AG09309 (cell line): Measurements from ENCODE around the gene BRAT1.
"Not testable (repeated sequence)": the region's sequence is repeated elsewhere in the genome, so short reads cannot be mapped to it uniquely, and the experiment has no call there.

ENCODE experiments used
- DNase-seq: peaks from one replicate; pipeline ENCODE4 v3.0.0-alpha.2; 2010; ENCODE audit warnings: low read depth
- H3K4me3 ChIP-seq: 2 replicates; pipeline ENCODE4 v1.5.1; 2011; ENCODE audit warnings: mild to moderate bottlenecking, low read depth, low read length, moderate library complexity; ENCODE audit not compliant: control insufficient read depth
- CTCF ChIP-seq: IDR thresholded peaks from 2 replicates; pipeline ENCODE4 v1.5.1; 2011; ENCODE audit warnings: mild to moderate bottlenecking, low read depth, low read length, inconsistent platforms; ENCODE audit not compliant: insufficient read depth, control insufficient read depth; ENCODE audit errors: missing control alignments

Gene BRAT1

DNA sequence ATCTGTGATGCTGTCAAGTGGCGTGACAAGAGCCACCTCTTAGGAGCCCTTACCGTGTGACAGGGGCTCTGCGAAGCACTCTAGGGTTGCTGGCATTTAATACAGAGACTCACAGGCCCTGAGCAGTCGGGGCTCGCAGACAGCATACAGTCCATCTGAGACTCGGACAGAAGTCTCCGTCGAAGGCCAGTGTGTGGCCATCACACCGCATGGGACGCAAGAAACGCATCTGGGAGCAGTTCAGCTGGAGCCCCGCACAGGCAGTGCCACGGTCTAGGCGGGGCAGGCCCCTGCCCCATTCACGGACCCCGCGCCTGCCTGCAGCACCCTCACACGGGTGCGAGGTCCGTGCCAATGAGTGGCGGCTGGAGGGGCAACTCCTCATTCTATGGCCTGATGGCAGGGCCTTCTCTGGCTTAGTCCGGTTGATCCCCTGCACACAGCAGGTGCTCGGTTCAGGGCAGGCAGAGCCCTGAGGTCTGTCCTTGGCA lies 37.1 kb upstream of the BRAT1 start:
- H3K4me3 ChIP-seq: no peak overlapping the region
- no peak for DNase-seq
- TF ChIP-seq CTCF: no peak

DNA sequence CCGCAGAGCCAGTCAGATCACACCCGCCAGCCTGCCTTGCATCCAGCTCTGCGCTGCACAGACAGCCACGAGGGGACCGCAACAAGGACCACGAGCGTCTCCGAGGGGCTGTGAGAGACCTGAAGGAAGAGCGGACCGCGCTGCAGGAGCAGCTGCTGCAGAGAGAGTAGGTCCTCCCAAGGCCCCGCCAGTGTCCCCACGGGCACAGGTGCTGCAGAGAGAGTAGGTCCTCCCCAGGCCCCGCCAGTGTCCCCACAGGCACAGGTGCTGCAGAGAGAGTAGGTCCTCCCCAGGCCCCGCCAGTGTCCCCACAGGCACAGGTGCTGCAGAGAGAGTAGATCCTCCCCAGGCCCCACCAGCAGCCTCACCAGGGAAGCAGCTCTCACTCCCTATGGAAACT lies 34.6 kb upstream of the BRAT1 start:
- not testable (repeated sequence) for DNase-seq, H3K4me3 ChIP-seq

GRCh38 chr7:2589341-2589740 lies 34.0 kb upstream of the BRAT1 start:
- no peak for DNase-seq
- no peak for TF ChIP-seq CTCF
- H3K4me3 ChIP-seq: no peak overlapping the region

- no peak overlapping the region for H3K4me3 ChIP-seq
- no peak for TF ChIP-seq CTCF
- DNase-seq: no peak
Observed at GRCh38 chr7:2587778-2588177, 32.5 kb upstream of the BRAT1 start.

DNA sequence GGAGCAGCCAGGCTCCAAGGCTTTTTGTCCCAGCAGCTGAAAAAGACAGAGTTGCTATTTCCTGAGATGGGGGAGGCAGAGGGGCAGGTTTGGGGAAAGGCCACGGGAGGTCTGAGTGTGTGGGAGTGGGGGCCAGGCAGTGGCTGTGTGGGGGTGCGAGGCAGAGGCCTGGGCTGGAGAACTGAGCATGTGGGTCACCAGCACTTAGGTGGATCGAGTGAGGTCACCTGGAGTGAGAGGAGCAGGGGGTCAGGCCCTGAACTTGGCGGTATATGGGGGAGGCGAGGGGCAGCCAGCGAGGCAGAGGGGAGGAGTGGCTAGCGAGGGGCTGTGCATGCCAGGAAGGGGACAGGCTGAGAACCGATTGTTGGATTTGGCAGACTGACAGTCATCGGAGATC lies 31.8 kb upstream of the BRAT1 start:
- no peak overlapping the region for H3K4me3 ChIP-seq
- DNase-seq: no peak
- TF ChIP-seq CTCF: no peak

GRCh38 chr7:2586326-2587020 lies 31.1 kb upstream of the BRAT1 start:
- TF ChIP-seq CTCF: no peak

DNA sequence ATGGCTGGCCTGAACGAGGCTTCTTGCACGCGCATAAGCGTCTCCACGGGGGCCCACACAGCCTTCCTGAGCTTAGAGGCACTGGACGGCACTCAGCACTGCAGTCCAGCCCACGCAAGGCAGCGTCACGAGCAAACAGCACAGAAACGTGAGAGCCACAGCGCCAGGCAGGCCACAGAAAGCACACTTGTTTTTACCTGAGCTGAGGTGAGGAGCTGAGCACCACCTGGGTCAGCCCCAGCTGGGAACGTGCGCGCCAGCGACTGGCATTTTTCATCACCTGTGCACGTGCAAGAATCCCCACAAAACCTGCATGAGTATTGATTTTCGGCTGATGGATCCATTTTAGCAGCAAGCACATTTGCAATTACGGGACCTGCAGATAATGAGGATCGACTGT lies 30.1 kb upstream of the BRAT1 start:
- no peak for TF ChIP-seq CTCF
- no peak for DNase-seq
- H3K4me3 ChIP-seq: no peak overlapping the region

More at GRCh38 chr7:2586326-2587020, 31.1 kb upstream of the BRAT1 start:
- no peak for DNase-seq
- no peak overlapping the region for H3K4me3 ChIP-seq
